DMS53 (cell line): ENCODE measurements around the gene NOSIP.

Experiments
- DNase-seq: peaks from one replicate; lab custom pipeline; 2025; lab: John Stamatoyannopoulos, UW

Gene NOSIP

DNA sequence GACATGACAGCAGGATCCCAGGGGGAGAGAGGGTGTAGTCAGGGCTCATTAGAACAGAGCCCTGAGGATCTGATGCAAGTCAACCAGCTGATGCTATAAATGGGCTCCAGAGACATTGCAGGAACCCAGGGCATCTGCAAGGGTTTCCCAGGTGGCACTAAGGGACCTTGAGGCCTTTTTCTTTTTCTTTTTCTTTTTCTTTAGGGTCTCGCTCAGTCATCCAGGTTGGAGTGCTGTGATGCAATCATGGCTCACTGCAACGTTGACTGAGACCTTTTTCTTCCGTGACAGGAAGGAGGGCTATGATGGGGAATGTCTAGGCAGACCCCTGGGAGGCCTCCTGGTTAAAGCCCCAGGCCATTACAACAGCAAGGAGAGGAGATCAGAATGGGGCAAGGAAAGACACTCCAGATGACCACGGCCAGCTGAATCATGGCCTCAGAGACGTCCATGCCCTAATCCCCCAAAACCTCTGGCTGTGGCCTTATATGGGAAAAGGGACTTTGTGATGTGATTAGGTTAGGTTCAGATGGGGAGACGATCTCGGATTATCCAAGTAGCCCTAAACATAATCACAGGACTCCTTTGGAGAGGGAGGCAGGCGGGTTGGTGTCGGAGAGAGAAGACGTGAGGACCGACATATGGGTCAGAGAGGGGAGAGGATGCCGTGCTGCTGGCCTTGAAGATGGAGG lies 72.4 kb downstream of the NOSIP start:
- no peak for DNase-seq

DNA sequence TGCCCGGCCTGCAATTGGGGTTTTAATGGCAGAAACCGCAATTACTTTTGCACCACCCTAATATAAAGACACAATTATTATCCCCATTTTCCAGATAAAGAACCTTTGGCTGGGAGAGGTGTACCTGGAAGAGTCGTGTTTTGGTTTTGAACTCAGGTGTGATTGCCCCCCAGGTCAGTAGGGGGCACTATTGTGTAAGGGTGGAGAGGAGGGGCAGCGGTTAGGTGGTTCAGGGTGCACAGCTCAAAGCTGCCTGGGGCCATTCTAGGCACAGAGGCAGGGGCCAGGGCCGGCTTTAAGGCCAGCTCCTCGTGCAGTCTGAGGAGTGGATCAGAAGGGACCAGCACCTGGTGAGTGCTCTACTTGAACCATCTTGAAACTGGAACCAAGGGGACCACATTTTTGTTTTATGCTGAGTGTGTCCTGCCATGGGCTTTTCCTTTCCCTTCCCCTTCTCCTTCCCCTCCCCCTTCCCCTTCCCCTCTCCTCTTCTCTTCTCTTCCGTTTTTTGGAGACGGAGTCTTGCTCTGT lies 73.7 kb downstream of the NOSIP start:
- peak; percentile 80 for DNase-seq
